NK-92 treated with Interleukin-12 subunit alpha and Interleukin-12 subunit beta, amount 100 ng/mL, for 24 hours (cell line): ENCODE measurements around the gene IQCH.
"Not testable (repeated sequence)": the region's sequence is repeated elsewhere in the genome, so short reads cannot be mapped to it uniquely, and the experiment has no call there.

Experiments
- DNase-seq: peaks from one replicate; lab custom pipeline; 2025; lab: John Stamatoyannopoulos, UW

The IQCH gene

GRCh38 chr15:67246606-67247005 is 8.0 kb upstream of the IQCH start:
- not testable (repeated sequence) for DNase-seq

GRCh38 chr15:67248011-67248505 is 6.5 kb upstream of the IQCH start:
- DNase-seq, result no peak

GRCh38 chr15:67249830-67250229 is 4.8 kb upstream of the IQCH start:
- DNase-seq, result no peak

- no peak for DNase-seq
These were observed 3.3 kb upstream of the IQCH start for GRCh38 chr15:67251318-67251717.

- DNase-seq, result no peak
These were observed 1.5 kb upstream of the IQCH start for GRCh38 chr15:67253101-67253500.

GRCh38 chr15:67253549-67254237 is 893 bp upstream of the IQCH start:
- DNase-seq, result no peak

- no peak for DNase-seq
These were observed 1.5 kb downstream of the IQCH start for GRCh38 chr15:67256051-67256450.

- not testable (repeated sequence) for DNase-seq
These were observed 3.8 kb downstream of the IQCH start for GRCh38 chr15:67258412-67258811.

- DNase-seq, result no peak
These were observed 4.8 kb downstream of the IQCH start for GRCh38 chr15:67259379-67259778.

GRCh38 chr15:67259806-67260205 is 5.2 kb downstream of the IQCH start:
- no peak for DNase-seq

GRCh38 chr15:67266870-67267269 is 12.3 kb downstream of the IQCH start:
- DNase-seq, result no peak

GRCh38 chr15:67267440-67267839 is 12.9 kb downstream of the IQCH start:
- no peak for DNase-seq

GRCh38 chr15:67267951-67268941 is 13.7 kb downstream of the IQCH start:
- no peak for DNase-seq

- no peak for DNase-seq
These were observed 19.6 kb downstream of the IQCH start for GRCh38 chr15:67274236-67274635.

- no peak for DNase-seq
These were observed 22.1 kb downstream of the IQCH start for GRCh38 chr15:67276666-67277065.

- no peak for DNase-seq
These were observed 25.6 kb downstream of the IQCH start for GRCh38 chr15:67280217-67280616.

GRCh38 chr15:67281714-67282113 is 27.1 kb downstream of the IQCH start:
- DNase-seq, result no peak

- DNase-seq, result not testable (repeated sequence)
These were observed 31.0 kb downstream of the IQCH start for GRCh38 chr15:67285625-67286024.

GRCh38 chr15:67286400-67286799 is 31.8 kb downstream of the IQCH start:
- DNase-seq, result not testable (repeated sequence)

- DNase-seq, result no peak
These were observed 35.7 kb downstream of the IQCH start for GRCh38 chr15:67290319-67290718.

- no peak for DNase-seq
These were observed 41.6 kb downstream of the IQCH start for GRCh38 chr15:67296188-67296587.

- DNase-seq, result no peak
These were observed 42.1 kb downstream of the IQCH start for GRCh38 chr15:67296684-67297083.
